PC-9 (cell line): ENCODE measurements around the gene SPIB. TPM values are rescaled to one million over a fixed set of nuclear protein-coding genes. Genes with fewer than 3 reads are reported as not detected.

Experiments
- BruUV-seq: library from RNA; stranded (reverse); fragments of 400-500 nt; replicated peaks from 2 replicates; lab custom pipeline; 2021; lab: Mats Ljungman, UMichigan
- CTCF ChIA-PET: fragments of 300-600 bp; sonication (Branson Sonifier 250); formaldehyde crosslinking; loops from one replicate; lab custom pipeline; 2022; ENCODE audit warnings: antibody characterized with exemption; lab: Charles Lee
- POLR2A ChIA-PET: fragments of 300-600 bp; sonication (Branson Sonifier 250); formaldehyde crosslinking; loops from one replicate; lab custom pipeline; 2022; ENCODE audit warnings: antibody characterized with exemption; ENCODE audit not compliant: unreplicated experiment; lab: Charles Lee
- DNase-seq, 2 experiments: peaks; one replicate each; pipeline versions ENCODE4 v3.0.0 to v3.0.0-alpha.2; 2015 to 2022; ENCODE audit warnings: mixed read lengths in 1 of 2
- H2AFZ ChIP-seq: fragments of 200-600 bp; sonication (generic); 2 replicates; pipeline ENCODE4 v1.8.1; 2017; ENCODE audit warnings: antibody characterized with exemption
- H3F3A ChIP-seq: fragments of 200-600 bp; sonication (generic); 2 replicates; pipeline ENCODE4 v1.8.1; 2017; ENCODE audit warnings: antibody characterized with exemption, mild to moderate bottlenecking, low read depth; ENCODE audit not compliant: insufficient read depth
- H3K27ac ChIP-seq: fragments of 200-600 bp; sonication (generic); 2 replicates; pipeline ENCODE4 v1.6.1; 2016; ENCODE audit warnings: mixed run types
- H3K27me3 ChIP-seq: fragments of 200-600 bp; sonication (generic); 2 replicates; pipeline ENCODE4 v1.6.1; 2016; ENCODE audit warnings: low read depth, mixed run types; ENCODE audit not compliant: insufficient read depth
- H3K36me3 ChIP-seq: fragments of 200-600 bp; sonication (generic); 2 replicates; pipeline ENCODE4 v1.6.1; 2016; ENCODE audit warnings: low read depth, mixed run types
- H3K4me1 ChIP-seq: fragments of 200-600 bp; sonication (generic); replicated peaks from 2 replicates; pipeline ENCODE4 v1.6.1; 2016; ENCODE audit warnings: mixed run types; ENCODE audit not compliant: insufficient read depth
- H3K4me2 ChIP-seq: fragments of 200-600 bp; sonication (generic); 2 replicates; pipeline ENCODE4 v1.6.1; 2017; ENCODE audit warnings: mixed run types
- H3K4me3 ChIP-seq: fragments of 200-600 bp; sonication (generic); 2 replicates; pipeline ENCODE4 v1.6.1; 2016; ENCODE audit warnings: mixed run types
- H3K79me2 ChIP-seq: fragments of 200-600 bp; sonication (generic); 2 replicates; pipeline ENCODE4 v1.6.1; 2017; ENCODE audit warnings: low read depth, mixed run types
- H3K9me2 ChIP-seq: fragments of 200-600 bp; sonication (generic); 2 replicates; pipeline ENCODE4 v1.8.1; 2017; ENCODE audit warnings: mild to moderate bottlenecking; ENCODE audit not compliant: insufficient read depth
- H3K9me3 ChIP-seq: fragments of 200-600 bp; sonication (generic); 2 replicates; pipeline ENCODE4 v1.8.1; 2016; ENCODE audit warnings: low read depth; ENCODE audit not compliant: insufficient read depth
- H4K20me1 ChIP-seq: fragments of 200-600 bp; sonication (generic); 2 replicates; pipeline ENCODE4 v1.8.1; 2017; ENCODE audit not compliant: insufficient read depth
- CTCF ChIP-seq: fragments of 200-600 bp; sonication (generic); conservative IDR thresholded peaks from 2 replicates; pipeline ENCODE4 v1.6.1; 2017; ENCODE audit warnings: mixed run types, antibody characterized with exemption, mild to moderate bottlenecking, moderate library complexity
- EZH2 ChIP-seq: fragments of 200-600 bp; sonication (generic); IDR thresholded peaks from 2 replicates; pipeline ENCODE4 v1.8.0; 2017; ENCODE audit warnings: antibody characterized with exemption, low read depth
- intact Hi-C: fragments of 100-400 bp; cut with micrococcal nuclease; formaldehyde crosslinking; loops from one replicate; pipeline ENCODE4 v1.10.0; 2022; ENCODE audit not compliant: unreplicated experiment
- total RNA-seq: library from RNA; stranded (reverse); gene quantifications from 2 replicates; pipeline ENCODE4 v1.2.3, GENCODE V29; 2021

Gene SPIB
- total RNA-seq, 1 experiment from 2014 or later = not detected

GRCh38 chr19:50430888-50431342, 12.2 kb downstream of the SPIB start:
- peaks cover 57% of the 10 kb centered on the region for H3K27me3 ChIP-seq
- H3F3A ChIP-seq = peaks cover 4% of the 10 kb centered on the region; the same call in 1 of the 2 replicates
- peak overlapping the region; percentile 51; the same call in 1 of the 2 replicates for H3K4me3 ChIP-seq
- DNase-seq = no peak
- POLR2A ChIA-PET = no interaction called here
- peak overlapping the region; percentile 66; the same call in 1 of the 2 replicates for H2AFZ ChIP-seq
- no peaks in the 10 kb centered on the region for H4K20me1 ChIP-seq
- H3K79me2 ChIP-seq = no peaks in the 10 kb centered on the region
- H3K9me2 ChIP-seq = no peaks in the 10 kb centered on the region
- intact Hi-C loops = no loop called here
- no peak overlapping the region for H3K27ac ChIP-seq
- no peak for TF ChIP-seq CTCF
- no peak for TF ChIP-seq EZH2
- CTCF ChIA-PET = interaction anchor here (0.7 kb wide), 1 partner anchor 292 kb away, joined by 4 read pairs; the partner anchor contains the start of gene CLEC11A
- BruUV-seq = no TSS peak
- peak overlapping the region; percentile 83 for H3K4me2 ChIP-seq
- no peaks in the 10 kb centered on the region for H3K9me3 ChIP-seq
- peaks cover 11% of the 10 kb centered on the region for H3K4me1 ChIP-seq
- H3K36me3 ChIP-seq = no peaks in the 10 kb centered on the region

- peak overlapping the region; percentile 66 for H2AFZ ChIP-seq
- H3K9me2 ChIP-seq = no peaks in the 10 kb centered on the region
- peak; percentile 52 to 88 for DNase-seq
- POLR2A ChIA-PET = no interaction called here
- BruUV-seq = no TSS peak
- no peaks in the 10 kb centered on the region for H3K36me3 ChIP-seq
- H3K4me2 ChIP-seq = peak overlapping the region; percentile 83
- H3F3A ChIP-seq = peaks cover 4% of the 10 kb centered on the region; the same call in 1 of the 2 replicates
- H3K79me2 ChIP-seq = no peaks in the 10 kb centered on the region
- intact Hi-C loops = no loop called here
- no peak for TF ChIP-seq CTCF
- TF ChIP-seq EZH2 = no peak
- H4K20me1 ChIP-seq = no peaks in the 10 kb centered on the region
- H3K27ac ChIP-seq = no peak overlapping the region
- H3K9me3 ChIP-seq = no peaks in the 10 kb centered on the region
- CTCF ChIA-PET = no interaction called here
- H3K4me1 ChIP-seq = peaks cover 11% of the 10 kb centered on the region
- H3K4me3 ChIP-seq = peak overlapping the region; percentile 51
- peaks cover 64% of the 10 kb centered on the region for H3K27me3 ChIP-seq
Measured at GRCh38 chr19:50431343-50432220, 12.8 kb downstream of the SPIB start.

- Histone ChIP-seq H3K4me3 (peak within 1 kb of the TSS; percentile 51), H4K20me1 (no peaks in the 10 kb centered on the region), H3K9me2 (no peaks in the 10 kb centered on the region), H3K36me3 (no peaks in the 10 kb centered on the region), H3K27ac (no peak within 1 kb of the TSS), H3F3A (peaks cover 4% of the 10 kb centered on the region; the same call in 1 of the 2 replicates), H3K79me2 (no peaks in the 10 kb centered on the region), H2AFZ (peak within 1 kb of the TSS; percentile 66), H3K9me3 (no peaks in the 10 kb centered on the region), H3K4me1 (peaks cover 11% of the 10 kb centered on the region), H3K27me3 (peaks cover 72% of the 10 kb centered on the region), H3K4me2 (peak within 1 kb of the TSS; percentile 83)
- DNase-seq = no peak
- ChIA-PET CTCF (no interaction called here), POLR2A (no interaction called here)
- BruUV-seq = no TSS peak
- intact Hi-C loops = no loop called here
- no peak for TF ChIP-seq CTCF
- no peak for TF ChIP-seq EZH2
Measured at GRCh38 chr19:50432221-50433028, 13.7 kb downstream of the SPIB start, which contains the start of gene MYBPC2. MYBPC2 (plus strand) TSS chr19:50432892; CDS start chr19:50432954, 62 bp downstream.
